Measurements from ENCODE around the gene LRRN2.
A peak's percentile ranks its signal among the peaks of the same experiment; 100 is the strongest.

LRRN2 gene

GRCh38 chr1:204624631-204625216, 60.8 kb downstream of the LRRN2 start:
- DNase-seq = no peak

GRCh38 chr1:204623894-204624361, 61.6 kb downstream of the LRRN2 start:
- peak; percentile 20 for DNase-seq

DNA sequence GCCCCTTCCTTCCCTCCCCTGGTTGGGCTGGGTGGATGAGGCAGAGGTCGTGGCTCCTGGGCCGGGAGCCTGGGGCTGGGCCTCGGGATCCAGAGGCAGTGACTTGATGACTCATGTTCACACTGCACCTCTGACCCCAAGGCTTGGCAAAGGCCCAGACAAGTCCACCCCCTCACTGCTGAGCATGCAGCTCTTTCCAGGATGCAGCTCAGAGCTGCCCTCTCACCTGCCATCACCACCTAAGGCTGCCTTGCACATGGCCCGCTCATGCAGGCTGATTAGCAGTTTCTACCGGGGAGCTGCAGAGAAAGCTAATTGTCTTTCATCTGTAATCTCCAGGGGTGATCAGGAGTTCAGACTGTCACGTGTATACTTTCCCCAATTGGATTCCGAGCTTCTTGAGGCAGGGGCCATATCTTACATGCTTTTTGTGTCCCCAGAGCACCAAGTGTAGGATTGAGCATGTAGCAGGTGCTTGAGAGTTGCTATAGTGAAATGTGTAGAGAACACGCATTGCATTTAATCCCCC, 62.1 kb downstream of the LRRN2 start:
- no peak for DNase-seq

- DNase-seq = no peak
These were observed 63.5 kb downstream of the LRRN2 start for GRCh38 chr1:204621996-204622395.

GRCh38 chr1:204621396-204621795, 64.1 kb downstream of the LRRN2 start:
- DNase-seq = no peak

GRCh38 chr1:204619721-204620120, 65.8 kb downstream of the LRRN2 start:
- DNase-seq = no peak

GRCh38 chr1:204618148-204618760, 67.3 kb downstream of the LRRN2 start:
- no peak for DNase-seq

DNA sequence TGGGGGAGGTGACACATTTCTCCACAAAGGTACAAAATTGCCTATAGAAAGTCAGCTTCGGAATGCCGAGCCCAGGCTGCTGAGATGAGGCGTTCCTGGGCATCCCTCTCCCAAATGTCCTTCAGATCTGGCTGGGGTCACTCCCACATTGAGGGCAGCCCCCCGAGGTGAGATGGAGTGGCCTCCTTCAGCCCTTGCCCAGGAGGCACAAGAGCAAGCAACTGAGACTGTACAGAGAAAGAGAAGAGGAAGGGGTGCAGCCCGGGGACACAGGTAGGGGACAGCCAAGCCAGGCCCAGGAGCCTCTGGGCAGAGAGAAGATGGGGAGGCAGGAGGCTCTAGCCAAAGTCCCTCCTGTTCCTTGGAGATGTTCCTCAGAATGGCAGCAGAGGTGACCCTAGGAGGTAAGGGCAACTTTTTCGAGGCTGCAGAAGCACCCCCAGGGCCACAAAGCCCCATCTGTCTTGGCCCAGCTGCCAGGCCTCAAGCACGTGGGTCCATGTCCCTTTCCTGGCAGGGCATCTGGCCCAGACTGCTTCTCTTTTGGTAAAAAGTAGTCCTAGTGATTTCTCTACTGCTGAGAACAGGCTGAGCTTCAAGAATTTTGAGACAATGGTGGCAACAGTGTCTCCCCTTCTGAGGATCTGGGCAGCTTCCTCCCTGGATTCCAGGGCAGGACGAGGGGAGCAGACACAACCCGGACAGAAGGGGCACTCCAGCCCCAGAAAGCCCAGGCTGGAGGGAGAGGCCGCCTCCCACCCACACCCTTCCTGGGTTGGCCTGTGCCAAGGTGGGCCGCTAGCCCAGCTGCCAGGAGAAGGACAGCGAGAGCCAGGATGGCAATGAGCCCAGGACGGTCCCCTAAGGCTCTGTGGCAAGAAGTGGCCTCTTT, 68.0 kb downstream of the LRRN2 start:
- DNase-seq = no peak

DNA sequence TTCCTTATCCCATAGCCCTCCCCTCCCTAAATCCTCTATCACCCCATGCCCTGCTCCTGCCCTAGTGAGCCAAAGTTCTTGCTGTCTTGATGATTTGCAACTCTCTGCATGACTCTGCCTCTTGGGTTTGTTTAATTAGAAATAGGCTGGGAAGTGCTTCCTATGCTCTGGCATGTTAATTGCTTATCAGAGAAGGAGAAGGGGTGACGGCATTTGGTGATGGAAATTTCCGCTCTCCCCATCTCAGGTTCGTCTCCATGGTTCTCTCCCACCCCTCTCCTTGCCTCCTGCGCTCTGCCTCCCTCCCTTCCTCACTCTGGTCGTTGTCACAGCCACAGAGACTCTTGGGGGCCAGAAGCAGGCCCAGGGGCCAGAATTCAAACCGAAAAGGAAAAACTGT, 68.9 kb downstream of the LRRN2 start:
- DNase-seq = no peak

DNA sequence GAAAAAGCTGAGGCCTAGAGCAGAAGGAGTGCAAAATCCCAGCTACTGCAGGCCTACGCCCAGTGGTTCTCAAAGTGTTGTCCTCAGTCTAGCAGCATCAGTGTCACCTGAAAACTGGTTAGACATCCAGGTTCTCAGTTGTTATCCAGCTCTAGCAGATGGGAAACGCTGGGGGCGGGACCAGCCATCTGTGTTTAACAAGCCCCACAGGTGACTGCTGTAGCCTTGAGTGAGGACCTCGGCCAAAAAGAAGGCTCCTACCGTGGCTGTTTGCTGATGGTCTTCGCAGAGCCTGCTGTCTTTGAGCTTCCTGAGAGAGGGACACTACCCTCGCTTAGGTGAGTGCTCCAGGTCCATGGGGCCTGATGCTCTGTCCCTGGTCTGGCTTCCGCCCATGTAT, 69.7 kb downstream of the LRRN2 start:
- DNase-seq = no peak

GRCh38 chr1:204613636-204614035, 71.9 kb downstream of the LRRN2 start:
- DNase-seq = no peak

- DNase-seq = no peak
These were observed 73.2 kb downstream of the LRRN2 start for GRCh38 chr1:204612326-204612725.

- DNase-seq = no peak
These were observed 74.5 kb downstream of the LRRN2 start for GRCh38 chr1:204611036-204611435.

DNA sequence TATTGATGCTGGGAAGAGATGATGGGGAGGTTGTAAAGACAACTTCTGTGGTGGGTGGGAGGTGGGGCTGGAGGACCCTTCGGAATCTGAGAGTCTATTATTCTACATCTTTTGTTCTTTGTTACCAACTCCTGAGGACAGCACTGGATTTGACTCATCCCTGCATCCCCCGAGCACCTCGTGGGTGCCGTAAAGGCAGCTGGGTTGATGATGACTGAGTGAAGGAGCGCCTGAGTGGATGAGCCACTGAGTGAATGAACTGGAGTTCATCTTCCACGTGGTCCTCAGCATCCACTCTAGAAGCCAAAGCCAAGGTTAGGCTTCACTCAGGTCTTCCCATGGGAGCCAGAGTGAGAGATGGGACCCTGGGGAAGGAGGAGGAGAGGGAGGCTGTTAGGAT, 77.6 kb downstream of the LRRN2 start:
- no peak for DNase-seq

- no peak for DNase-seq
These were observed 79.7 kb downstream of the LRRN2 start for GRCh38 chr1:204605791-204606190.

- DNase-seq = no peak
These were observed 82.5 kb downstream of the LRRN2 start for GRCh38 chr1:204602871-204603542.

DNA sequence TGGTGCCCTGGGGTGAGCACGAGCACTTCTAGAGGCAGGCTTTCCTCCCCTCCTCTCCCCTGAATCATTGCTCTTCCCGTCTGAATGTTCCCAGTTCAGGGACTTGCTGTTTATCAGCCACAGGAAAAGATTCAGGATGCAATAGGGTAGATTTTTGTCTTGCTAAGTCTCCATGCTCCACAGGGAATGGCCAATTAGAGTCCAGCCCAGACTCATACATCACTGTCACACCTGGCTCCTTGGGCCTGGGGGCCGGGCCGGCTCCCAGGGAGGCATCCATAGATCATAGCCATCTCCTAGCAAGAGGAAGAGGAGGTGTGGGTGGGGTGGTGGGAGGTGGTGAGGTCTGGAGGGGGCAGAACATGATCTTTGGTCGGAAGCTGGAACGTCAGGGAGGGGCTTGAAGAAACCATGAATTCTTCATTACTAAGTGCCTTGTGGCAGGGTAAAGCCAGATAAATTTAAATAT, 83.4 kb downstream of the LRRN2 start:
- DNase-seq = no peak

DNA sequence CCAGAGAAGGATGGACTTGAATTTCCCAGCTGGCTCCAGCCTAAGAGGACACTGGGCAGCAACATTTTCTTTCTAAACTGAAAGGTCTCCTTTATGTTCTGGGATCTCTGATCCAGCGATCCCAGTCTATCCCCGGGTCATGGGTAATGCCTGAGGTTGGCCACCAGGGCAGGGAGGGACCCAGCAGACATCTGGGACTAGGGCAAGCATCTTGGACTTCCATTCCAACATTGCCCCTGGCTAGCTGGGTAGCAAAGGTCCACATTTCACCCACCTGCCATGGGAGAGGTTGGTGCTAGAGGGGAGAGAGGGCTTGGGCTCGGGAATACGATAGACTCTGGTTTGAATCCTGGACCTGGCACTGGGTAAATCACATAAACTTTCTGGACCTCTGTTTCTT, 84.6 kb downstream of the LRRN2 start:
- DNase-seq = no peak

DNA sequence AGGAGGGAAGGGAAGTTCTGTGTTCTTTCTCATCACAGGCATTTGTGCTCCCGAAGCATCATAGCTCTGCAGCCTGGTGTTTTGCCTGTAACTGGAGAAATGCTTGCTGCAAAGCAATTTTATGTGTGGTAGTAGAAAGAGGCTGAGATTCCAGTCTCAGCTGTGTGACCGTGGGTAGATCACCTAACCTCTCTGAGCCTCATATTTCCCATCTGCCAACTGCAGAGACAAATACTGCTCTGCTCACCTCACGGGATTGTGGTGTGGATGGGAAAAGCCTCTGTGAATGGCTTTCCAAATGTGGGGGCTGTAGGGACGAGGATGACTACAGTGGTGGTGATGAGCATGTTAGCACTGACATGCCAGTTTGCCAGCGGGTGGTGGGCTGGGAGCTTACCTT, 85.3 kb downstream of the LRRN2 start:
- no peak for DNase-seq

GRCh38 chr1:204599596-204599995, 85.9 kb downstream of the LRRN2 start:
- no peak for DNase-seq

DNA sequence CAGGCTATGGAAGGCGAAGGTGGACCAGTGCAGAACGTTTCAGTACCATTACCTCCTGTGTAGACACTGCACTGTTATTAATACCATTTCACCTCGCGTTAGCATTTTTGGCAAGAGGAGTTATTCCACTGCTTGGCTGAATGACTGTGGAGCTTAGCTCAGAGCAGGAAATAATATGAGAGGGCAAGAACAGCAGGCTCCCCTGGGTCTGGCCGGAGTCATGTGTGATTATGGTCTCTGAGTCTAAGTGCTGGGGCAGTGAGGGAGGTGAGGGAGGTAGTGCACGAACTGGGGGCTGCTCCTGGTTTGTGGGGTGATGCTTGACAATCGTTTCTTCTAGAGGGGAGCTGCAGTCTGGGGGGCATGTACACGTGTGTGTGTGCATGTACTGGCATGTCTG, 86.4 kb downstream of the LRRN2 start:
- DNase-seq = no peak

GRCh38 chr1:204598319-204598969, 87.1 kb downstream of the LRRN2 start:
- no peak for DNase-seq

All from NCI-H526 treated with DMSO at 0.1 percent for 48 hours (cell line).